Activated T-helper 9 cell treated with anti-CD3 and anti-CD28 coated beads, Interleukin-2, amount 50 U/mL, for 16 hours (primary cell): ENCODE measurements around the gene ARHGEF12.

Source experiments
- DNase-seq: peaks from one replicate; pipeline ENCODE4 v3.0.0-alpha.2; 2020; ENCODE audit warnings: low read depth

ARHGEF12 gene

GRCh38 chr11:120335908-120336640, at the start of gene ARHGEF12:
Gene ARHGEF12 (plus strand): TSS chr11:120336413. CDS start chr11:120337244, 831 bp downstream.
- DNase-seq: peak; percentile 71

GRCh38 chr11:120288021-120288420, 48.2 kb upstream of the ARHGEF12 start:
- no peak for DNase-seq

GRCh38 chr11:120289426-120289825, 46.8 kb upstream of the ARHGEF12 start:
- DNase-seq: no peak

- DNase-seq: no peak
Observed at GRCh38 chr11:120290956-120291355, 45.3 kb upstream of the ARHGEF12 start.

GRCh38 chr11:120293038-120293800, 43.0 kb upstream of the ARHGEF12 start:
- no peak for DNase-seq

- DNase-seq: no peak
Observed at GRCh38 chr11:120294096-120294495, 42.1 kb upstream of the ARHGEF12 start.

GRCh38 chr11:120295099-120295498, 41.1 kb upstream of the ARHGEF12 start:
- DNase-seq: no peak

GRCh38 chr11:120296554-120296953, 39.7 kb upstream of the ARHGEF12 start:
- no peak for DNase-seq

- no peak for DNase-seq
Observed at GRCh38 chr11:120298461-120298860, 37.8 kb upstream of the ARHGEF12 start.

- DNase-seq: no peak
Observed at GRCh38 chr11:120302001-120302805, 34.0 kb upstream of the ARHGEF12 start.

- DNase-seq: peak; percentile 40
Observed at GRCh38 chr11:120303004-120303637, 33.1 kb upstream of the ARHGEF12 start.

- no peak for DNase-seq
Observed at GRCh38 chr11:120304526-120304925, 31.7 kb upstream of the ARHGEF12 start.

GRCh38 chr11:120305286-120305685, 30.9 kb upstream of the ARHGEF12 start:
- DNase-seq: no peak

GRCh38 chr11:120306519-120307242, 29.5 kb upstream of the ARHGEF12 start:
- no peak for DNase-seq

- DNase-seq: no peak
Observed at GRCh38 chr11:120307476-120307875, 28.7 kb upstream of the ARHGEF12 start.

GRCh38 chr11:120308081-120308480, 28.1 kb upstream of the ARHGEF12 start:
- DNase-seq: no peak

- no peak for DNase-seq
Observed at GRCh38 chr11:120310870-120311269, 25.3 kb upstream of the ARHGEF12 start.

GRCh38 chr11:120314861-120315260, 21.4 kb upstream of the ARHGEF12 start:
- DNase-seq: no peak

GRCh38 chr11:120316880-120317688, 19.1 kb upstream of the ARHGEF12 start:
- no peak for DNase-seq

GRCh38 chr11:120317689-120318480, 18.3 kb upstream of the ARHGEF12 start:
- DNase-seq: no peak
